HG03520 (cell line): ENCODE measurements around the gene PEX3.
"Not testable (repeated sequence)": the region's sequence is repeated elsewhere in the genome, so short reads cannot be mapped to it uniquely, and the experiment has no call there.

Experiments
- ATAC-seq: cut with Tn5 transposase; IDR thresholded peaks from one replicate; pipeline ENCODE4 v1.9.1; 2021; ENCODE audit warnings: mild to moderate bottlenecking, moderate library complexity; ENCODE audit not compliant: unreplicated experiment

Gene PEX3

DNA sequence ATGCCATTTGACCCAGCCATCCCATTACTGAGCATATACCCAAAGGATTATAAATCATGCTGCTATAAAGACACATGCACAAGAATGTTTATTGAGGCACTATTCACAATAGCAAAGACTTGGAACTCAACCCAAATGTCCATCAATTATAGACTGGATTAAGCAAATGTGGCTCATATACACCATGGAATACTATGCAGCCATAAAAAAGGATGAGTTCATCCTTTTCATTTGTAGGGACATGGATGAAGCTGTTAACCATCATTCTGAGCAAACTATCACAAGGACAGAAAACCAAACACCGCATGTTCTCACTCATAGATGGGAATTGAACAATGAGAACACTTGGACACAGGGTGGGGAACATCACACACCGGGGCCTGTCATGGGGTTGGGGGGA lies 2.7 kb upstream of the PEX3 start:
- not testable (repeated sequence) for ATAC-seq

DNA sequence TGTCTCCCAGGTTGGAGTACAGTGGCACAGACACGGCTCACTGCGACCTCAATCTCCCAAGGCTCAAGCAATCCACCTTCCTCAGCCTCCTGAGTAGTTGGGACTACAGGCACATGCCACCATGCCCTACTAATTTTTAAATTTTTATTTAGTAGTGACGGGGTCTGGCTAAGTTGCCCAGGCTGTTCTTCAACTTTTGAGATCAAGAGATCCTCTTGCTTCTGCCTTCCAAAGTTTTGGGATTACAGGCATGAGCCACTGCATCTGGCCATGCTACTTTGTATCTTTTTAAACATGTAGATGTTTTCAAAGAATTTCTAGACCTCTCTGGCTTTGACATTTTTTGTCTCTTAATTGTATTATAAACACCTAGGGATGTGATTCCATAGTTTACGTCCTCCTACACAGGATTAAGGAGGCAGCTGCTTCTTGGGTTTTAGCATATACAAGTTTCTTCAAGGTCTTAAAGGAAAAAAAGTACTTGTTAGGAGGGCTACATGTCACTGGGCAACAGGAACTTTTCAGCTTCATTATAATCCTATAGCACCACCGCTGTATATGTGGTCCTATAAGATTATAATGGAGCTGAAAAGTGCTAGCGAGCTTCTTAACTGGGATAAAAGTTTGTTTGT lies 1.4 kb upstream of the PEX3 start:
- no peak for ATAC-seq

- ATAC-seq = peak; percentile 14
Measured at GRCh38 chr6:143449714-143450452, 722 bp upstream of the PEX3 start.

DNA sequence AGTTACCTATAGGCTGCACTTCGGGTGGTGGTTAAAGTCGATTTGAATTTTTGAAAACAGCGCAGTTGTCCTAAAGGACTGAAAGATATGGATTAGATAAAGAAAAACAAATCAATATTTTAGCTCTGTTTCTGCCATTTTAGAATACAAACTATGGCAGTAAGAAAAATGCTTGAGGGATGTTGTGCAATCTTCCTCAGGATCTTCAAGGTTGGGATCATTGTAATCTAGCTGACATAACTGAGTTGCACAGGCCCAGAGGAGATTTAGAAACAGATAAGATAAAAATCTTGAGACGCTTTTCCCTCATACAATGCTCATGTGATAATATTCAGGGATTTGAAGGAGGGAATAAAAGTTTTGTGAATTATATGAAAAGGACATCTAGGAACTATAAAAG lies 926 bp downstream of the PEX3 start:
- no peak for ATAC-seq

DNA sequence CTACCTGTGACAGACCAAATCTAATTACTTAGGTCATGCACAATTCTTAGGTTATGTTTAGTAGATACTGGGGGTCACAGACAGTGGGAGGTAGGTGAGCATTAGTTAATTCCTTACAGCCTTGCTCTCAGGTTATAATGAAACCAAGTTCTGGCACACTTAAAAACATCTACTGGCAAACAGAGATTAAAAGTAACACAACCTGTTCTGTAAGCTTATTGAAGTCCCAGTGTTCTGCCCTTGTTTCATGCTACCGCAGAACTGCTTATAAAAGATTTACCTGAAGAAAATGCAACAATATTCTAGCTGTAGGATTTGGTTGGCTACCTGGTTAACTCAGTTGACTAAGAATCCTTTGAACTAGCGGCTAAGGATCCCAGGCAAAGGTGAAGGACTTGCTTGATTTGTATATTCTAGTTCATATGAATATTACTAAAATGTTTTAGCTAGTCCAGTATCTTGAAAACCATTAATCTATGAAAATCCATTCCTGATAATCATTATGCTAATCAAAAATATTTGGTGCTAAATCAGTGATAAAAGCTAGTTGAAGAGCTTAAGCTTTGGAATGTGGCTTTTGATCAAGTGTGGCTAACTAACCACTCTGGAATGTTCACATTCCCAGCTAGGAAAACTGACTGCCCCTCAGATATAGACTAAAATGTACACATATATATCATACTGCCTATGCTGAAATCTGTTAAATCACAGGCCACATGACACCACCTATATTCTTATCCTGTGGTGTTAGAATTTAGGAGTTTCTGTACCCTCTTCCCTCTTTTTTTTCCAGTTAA lies 7.2 kb downstream of the PEX3 start:
- ATAC-seq = no peak

- no peak for ATAC-seq
Measured at GRCh38 chr6:143465546-143465945, 14.9 kb downstream of the PEX3 start.

DNA sequence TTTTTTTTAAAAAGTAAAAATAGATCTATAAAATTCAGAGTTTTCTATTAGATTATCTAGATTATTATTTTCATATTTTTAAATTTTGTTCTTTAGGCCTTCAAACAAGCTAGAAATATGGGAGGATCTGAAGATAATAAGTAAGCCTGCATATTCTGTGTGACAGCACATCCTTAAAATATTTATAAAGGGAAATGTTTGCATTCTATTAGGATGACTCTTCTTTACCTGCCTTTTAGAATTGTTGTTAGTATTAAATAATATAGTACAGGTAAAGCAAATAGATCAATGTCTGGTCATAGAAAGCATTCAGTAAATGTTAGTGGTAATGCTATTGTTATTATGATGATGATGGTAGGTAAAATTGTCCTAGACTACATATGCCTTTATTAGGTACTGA lies 17.4 kb downstream of the PEX3 start:
- ATAC-seq = no peak

- not testable (repeated sequence) for ATAC-seq
Measured at GRCh38 chr6:143468823-143469222, 18.2 kb downstream of the PEX3 start.

- ATAC-seq = no peak
Measured at GRCh38 chr6:143471822-143472221, 21.2 kb downstream of the PEX3 start.

DNA sequence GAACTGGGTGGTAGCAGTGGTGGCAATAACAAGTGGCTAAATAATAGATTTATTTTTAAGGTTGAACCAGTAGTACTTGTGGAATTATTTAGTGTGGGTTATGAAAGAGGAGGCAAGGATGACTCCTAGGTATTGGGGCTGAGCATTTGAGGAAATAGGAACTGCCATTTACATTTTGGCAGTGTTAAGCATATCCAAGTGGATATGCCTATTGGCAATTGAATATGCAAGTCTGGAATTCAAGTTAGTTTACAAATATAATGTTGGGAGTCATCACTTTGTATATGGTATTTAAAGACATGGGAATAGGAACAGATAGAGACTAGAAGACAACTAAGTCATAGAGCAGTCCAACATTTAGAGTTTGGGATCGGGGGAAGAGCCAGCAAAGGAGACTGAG lies 25.9 kb downstream of the PEX3 start:
- ATAC-seq = no peak

GRCh38 chr6:143478479-143479062 lies 28.0 kb downstream of the PEX3 start:
- ATAC-seq = no peak

DNA sequence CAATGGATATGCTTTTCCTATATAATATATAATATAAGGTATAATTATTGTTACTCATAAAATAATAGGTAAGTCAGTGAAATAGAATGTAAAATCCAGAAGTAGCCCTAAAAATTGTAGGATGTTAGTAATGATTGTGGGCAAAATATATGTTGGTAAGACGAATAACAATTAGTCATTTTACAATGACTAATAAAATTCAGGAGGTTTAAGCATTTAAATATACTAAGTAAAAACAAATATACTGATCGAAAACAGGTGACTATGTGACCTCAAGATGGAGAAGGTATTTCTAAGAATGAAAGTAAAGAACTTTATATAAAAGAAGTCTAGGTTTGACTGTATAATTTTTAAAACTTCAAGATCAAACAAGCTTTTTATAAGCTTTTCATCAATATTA lies 32.0 kb downstream of the PEX3 start:
- no peak for ATAC-seq

DNA sequence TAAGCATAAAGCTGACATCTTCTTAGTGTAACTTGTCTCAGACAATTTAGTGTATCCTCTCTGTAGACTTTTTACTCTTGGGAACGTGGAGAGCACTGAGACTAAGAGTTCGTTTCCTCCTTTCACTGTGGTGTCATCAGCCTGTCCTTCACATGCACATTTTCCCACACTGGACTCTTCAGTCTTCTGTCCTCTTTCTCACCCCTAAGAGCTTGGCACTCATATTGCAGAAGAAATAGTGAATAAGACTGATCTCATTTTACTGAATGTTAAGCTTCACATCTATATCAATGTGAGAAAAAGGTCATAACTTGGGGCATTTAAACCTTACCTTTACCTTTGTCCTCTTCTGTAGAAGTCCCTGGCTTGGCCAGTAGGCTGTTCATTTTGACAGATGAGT lies 35.4 kb downstream of the PEX3 start:
- ATAC-seq = no peak

- no peak for ATAC-seq
Measured at GRCh38 chr6:143486752-143487151, 36.1 kb downstream of the PEX3 start.

DNA sequence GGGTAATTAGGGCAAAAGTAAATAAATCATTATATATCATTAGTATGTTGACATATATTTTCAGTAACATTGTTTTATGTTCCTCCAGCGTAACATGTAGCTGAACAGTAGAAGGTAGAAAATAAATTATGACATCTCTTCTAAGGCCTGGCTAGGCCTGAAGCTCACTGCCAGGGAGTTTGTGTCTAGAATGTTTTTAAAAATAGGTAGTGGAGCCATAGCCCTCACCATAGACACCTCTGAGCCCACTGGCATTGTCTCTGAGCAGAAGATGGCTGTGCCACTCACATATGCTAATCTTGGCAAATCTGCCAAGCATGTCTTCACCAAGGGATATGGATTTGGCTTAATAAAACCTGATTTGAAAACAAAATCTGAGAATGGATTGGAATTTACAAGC lies 39.6 kb downstream of the PEX3 start:
- no peak for ATAC-seq

- ATAC-seq = no peak
Measured at GRCh38 chr6:143490775-143491174, 40.2 kb downstream of the PEX3 start.

GRCh38 chr6:143496974-143497373 lies 46.4 kb downstream of the PEX3 start:
- no peak for ATAC-seq

GRCh38 chr6:143498428-143498827 lies 47.8 kb downstream of the PEX3 start:
- no peak for ATAC-seq

DNA sequence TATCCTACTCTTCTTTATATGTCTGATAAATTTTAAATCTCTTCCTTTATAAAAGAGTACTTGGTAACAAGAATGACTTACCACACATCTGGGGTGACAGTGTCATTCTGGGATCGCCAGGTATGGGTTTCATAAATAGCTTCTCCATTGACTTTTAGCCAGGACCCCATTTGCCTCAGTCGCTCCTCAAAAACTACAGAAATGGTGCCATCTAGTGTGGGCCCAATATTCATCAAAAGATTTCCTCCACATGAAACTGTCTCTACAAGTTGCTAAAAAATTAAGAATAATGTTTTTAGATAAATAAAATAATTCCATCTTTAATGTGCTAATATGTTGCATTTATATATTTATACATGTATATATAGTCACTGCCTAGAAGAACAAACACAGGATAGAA lies 51.2 kb downstream of the PEX3 start:
- no peak for ATAC-seq

DNA sequence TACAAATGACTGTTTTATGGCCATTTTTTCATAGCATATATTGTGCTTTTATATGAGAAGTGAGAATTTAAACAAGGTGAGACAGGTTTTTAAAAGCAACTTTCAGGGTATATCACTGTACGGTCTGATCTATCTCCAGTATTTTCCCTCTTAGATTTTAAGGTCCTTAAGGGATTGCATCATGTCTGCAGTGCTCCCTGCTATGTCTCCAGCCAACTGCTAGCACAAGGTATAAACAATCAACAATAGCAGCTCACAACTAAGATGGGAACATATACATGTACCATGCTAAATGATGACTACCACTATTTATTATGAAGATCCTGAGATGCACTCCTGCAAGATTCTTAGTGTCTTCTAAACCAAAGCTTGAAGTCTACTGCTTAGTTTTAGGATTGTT lies 53.8 kb downstream of the PEX3 start:
- ATAC-seq = no peak

DNA sequence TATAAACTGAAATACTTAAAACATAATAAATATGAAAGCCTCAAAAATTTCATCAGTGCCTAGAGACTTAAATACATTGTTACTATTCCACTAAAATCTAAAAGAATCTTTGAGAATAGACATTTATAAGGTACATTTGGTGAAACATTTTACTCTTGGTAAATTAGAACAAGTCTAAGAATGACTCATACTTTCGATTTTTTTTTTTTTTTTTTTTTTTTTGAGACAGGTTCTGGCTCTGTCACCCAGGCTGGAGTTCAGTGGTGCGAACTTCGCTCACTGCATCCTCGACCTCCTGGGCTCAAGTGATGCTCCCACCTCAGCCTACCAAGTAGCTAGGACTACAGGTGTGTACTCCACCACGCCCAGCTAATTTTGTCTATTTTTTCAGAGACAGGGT lies 54.5 kb downstream of the PEX3 start:
- no peak for ATAC-seq

- no peak for ATAC-seq
Measured at GRCh38 chr6:143505537-143505936, 54.9 kb downstream of the PEX3 start.
